Measurements from ENCODE around the gene DDX3X.
"Not testable (repeated sequence)": the region's sequence is repeated elsewhere in the genome, so short reads cannot be mapped to it uniquely, and the experiment has no call there.

Gene DDX3X

GRCh38 chrX:41371575-41371974, 37.6 kb downstream of the DDX3X start:
- DNase-seq (ENCODE audit: low read depth, low spot score) = not testable (repeated sequence)

- no peak for DNase-seq (ENCODE audit: low read depth, low spot score)
Measured at GRCh38 chrX:41373989-41374606, 40.1 kb downstream of the DDX3X start.

DNA sequence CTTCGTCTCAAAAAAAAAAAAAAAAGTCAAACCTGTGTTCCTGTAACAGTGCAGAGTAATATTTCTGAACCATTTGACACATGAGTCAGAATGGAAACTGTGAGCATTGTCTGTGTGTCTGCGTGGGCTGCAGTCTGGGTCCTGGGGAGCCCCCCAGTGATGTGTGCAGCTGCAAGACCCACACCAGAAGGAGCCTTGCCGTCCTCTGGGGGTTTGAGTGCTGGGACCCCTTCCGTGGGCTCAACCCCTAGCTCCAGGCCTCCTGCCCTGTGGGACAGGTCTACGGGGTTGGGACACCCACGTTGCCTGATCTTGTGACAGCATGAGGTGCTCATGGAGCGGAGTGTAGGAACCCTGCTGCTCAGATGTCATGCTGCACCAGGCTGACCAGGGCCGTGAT, 43.7 kb downstream of the DDX3X start:
- DNase-seq (ENCODE audit: low read depth, low spot score) = no peak

DNA sequence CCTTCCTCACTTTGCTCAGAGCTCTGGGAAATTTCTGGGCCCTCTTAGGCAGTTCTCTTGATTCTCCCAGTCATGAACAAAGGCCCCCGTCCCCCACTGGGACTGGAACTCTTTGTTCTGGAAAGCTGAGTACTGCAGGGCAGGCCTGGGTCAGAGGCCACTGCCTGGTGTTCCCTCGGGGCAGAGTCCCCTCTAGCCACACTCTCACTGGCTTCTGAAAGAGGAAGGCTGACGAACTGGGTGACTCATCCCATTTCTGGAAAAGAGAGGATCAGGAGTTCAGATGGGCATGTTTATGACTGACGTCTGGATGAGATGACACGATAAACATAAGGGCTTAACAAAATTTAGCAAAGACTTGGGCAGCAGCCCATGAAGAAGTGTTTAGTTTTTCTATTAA, 47.7 kb downstream of the DDX3X start:
- DNase-seq (ENCODE audit: low read depth, low spot score) = no peak

DNA sequence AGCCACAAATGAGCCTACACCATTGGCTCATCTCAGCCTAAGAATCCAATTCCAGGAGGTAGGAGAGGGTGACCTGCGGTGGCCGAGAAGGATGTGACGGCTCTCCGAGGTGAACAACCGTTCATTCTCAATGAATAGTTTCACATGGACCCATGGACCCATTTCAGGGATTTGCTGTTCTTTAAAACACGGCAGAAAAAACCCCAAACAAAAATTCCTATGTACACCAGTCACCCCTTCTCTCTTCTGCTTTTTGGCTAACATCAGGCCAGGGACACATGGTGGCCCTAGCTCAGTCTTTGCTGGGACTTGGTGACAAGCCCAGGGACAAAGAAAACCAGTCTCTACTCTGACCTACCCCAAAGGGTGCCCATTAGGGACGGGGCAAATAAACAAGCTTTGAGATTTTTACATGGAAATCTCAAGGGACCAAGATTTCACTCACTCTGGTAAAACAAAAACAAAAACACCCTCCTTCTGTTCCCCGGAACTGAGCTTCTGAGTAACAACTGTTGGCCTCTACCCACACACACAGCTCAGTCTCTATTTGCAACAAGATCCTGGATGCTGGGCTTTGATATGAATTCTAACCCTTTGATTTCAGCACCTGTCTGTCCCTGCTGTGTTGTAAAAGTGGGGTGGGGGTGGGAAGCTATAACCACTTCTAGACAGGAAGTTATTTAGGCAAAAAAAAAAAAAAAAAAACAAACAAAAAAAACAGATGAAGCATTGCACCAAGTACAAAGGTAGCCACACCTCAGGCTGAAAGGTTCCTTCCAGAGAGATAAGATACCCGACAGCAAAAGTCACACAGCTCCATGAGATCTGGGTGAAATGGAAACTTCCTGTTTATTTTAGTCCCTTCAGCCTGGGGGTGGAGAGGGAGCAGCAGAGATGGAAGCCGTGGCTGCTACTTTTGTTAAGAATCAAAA, 49.0 kb downstream of the DDX3X start:
- no peak for DNase-seq (ENCODE audit: low read depth, low spot score)

DNA sequence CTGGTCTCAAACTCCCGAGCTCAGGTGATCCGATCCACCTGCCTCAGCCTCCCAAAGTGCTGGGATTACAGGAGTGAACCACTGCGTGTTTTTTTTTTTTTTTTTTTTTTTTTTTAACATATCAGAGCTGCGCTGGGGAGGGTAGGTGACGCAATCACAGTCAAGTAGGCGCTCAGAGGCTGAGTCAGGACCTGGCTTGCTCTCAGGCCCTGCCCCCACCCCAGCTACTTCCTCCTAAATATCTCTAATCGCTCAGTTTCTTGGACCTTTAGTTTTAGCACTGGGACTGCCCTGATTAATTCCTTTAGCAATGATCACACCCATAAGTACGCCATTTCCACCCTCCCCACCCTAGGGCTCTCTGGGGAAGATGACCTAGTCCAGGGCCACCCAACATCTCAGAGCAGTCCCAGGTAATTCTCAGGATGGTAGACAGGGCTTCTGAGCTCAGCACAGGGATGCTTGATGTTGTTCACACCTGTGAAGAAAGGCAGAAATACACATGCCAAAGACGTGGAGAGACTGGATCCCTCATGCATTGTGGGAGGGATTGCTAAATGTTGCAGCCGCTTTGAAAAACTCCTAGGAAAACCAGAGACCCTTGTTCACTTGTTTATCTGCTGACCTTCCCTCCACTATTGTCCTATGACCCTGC, 50.2 kb downstream of the DDX3X start:
- no peak for DNase-seq (ENCODE audit: low read depth, low spot score)

- no peak for DNase-seq (ENCODE audit: low read depth, low spot score)
Measured at GRCh38 chrX:41386222-41386990, 52.4 kb downstream of the DDX3X start.

DNA sequence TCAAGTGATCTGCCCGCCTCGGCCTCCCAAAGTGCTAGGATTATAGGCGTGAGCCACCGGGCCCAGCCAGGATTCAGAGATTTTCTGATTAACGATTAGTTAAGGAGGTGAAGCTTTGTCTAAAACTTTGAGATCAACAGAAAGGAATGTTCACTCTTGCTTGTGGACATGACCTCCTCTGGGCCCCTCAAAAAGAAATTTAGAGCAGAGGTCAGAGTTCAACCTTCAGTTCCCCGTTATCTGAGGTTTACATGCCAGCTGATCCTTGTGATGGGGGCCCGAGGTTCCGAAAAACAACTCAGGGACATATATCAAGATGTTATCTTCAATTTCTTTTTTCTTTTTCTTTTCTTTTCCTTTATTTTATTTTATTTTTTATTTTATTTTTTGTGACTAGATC, 54.6 kb downstream of the DDX3X start:
- no peak for DNase-seq (ENCODE audit: low read depth, low spot score)

DNA sequence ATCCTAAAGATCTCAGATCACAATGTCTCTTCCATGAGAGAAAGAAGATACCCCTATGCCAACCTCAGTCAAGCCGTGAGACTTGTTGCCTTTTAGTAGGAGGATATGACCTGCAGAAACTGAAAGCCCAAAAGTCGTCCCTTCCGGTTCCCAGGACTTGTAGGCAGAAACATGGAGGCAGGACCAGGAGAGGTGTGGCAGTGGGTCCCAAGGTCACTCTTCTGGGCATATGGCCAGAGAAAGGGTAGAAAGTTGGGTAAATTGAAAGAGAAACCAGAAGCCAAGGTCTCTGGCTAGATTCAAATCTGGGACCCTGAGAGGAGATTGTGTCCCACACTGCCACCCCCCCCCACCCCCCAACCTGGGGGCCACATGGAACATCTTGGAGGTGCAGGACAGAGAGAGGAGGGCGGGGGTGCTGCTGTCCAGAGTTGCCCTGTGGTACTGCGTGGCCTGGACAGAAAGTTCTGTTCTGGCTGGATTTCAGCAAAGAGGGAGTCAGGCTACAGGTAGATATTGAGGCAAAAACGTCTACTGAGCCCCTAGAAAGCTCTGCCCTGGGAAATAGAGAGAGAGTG, 55.4 kb downstream of the DDX3X start:
- no peak for DNase-seq (ENCODE audit: low read depth, low spot score)

GRCh38 chrX:41390576-41390975, 56.6 kb downstream of the DDX3X start:
- not testable (repeated sequence) for DNase-seq (ENCODE audit: low read depth, low spot score)

- DNase-seq (ENCODE audit: low read depth, low spot score) = no peak
Measured at GRCh38 chrX:41391606-41392005, 57.6 kb downstream of the DDX3X start.

GRCh38 chrX:41394293-41394692, 60.3 kb downstream of the DDX3X start:
- no peak for DNase-seq (ENCODE audit: low read depth, low spot score)

- no peak for DNase-seq (ENCODE audit: low read depth, low spot score)
Measured at GRCh38 chrX:41397219-41397618, 63.3 kb downstream of the DDX3X start.

DNA sequence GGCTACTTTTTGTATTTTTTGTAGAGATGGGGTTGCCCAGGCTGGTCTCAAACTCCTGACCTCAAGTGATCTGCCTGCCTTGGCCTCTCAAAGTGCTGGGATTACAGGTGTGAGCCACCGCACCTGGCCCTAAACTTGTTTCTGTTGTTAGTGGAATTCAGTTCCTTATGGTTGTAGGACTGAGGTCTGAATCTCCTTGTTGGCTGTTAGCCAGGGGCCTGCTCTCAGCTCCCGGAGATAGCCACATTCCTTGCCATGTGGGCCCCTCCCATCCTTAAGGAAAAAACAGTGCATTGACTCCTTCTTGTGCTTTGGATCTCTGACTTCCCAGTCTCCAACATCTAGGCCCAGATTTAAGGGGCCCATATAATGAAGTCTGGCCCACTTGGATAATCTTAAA, 63.8 kb downstream of the DDX3X start:
- no peak for DNase-seq (ENCODE audit: low read depth, low spot score)

DNA sequence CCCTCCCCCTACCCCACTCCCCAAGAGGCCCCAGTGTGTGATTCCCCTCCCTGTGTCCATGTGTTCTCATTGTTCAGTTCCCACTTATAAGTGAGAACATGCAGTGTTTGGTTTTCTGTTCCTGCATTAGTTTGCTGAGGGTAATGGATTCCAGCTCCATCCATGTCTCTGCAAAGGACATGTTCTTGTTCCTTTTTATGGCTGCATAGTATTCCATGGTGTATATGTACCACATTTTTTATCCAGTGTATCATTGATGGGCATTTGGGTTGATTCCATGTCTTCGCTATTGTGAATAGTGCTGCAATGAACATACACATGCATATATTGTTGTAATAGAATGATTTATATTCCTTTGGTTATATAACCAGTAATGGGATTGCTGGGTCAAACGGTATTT, 68.6 kb downstream of the DDX3X start:
- not testable (repeated sequence) for DNase-seq (ENCODE audit: low read depth, low spot score)

DNA sequence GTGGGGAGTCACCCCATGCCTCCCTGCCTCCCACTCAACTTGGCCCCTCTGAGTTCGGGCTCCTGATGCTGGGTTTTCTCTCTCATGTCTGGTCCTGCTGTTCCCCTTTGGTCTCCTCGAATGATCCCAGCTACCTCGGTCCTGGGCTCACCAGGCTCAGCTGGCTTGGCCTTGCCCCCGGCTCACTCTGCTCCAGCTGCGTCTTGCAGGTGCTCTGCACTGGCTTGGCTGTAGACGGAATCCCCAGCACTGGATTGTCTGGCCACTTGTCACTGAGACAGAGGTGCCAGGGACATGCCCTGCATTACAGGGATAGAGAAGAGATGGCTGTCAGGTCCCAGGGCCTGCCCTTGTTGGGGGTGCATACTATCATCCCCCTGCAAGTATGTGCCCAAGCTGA, 71.6 kb downstream of the DDX3X start:
- DNase-seq (ENCODE audit: low read depth, low spot score) = no peak

DNA sequence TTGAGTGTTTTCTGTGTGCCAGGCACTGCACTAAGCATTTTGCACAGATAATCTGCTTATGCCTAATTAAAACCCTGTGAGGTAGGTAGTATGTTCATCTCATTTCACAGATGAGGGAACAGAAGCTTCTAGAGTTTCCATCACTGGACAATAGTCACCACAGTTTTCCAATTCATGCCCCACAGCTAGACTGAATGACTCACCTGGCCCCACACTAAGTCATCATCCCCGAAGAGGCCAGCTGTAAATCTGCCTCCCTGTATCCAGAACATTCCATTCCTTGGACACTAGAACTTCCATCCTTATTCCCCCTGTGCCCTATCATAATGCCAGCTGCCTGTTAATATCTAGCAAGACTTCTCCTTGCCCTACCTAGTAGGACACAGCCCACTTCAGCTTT, 72.2 kb downstream of the DDX3X start:
- DNase-seq (ENCODE audit: low read depth, low spot score) = no peak

- no peak for DNase-seq (ENCODE audit: low read depth, low spot score)
Measured at GRCh38 chrX:41407816-41408215, 73.9 kb downstream of the DDX3X start.

DNA sequence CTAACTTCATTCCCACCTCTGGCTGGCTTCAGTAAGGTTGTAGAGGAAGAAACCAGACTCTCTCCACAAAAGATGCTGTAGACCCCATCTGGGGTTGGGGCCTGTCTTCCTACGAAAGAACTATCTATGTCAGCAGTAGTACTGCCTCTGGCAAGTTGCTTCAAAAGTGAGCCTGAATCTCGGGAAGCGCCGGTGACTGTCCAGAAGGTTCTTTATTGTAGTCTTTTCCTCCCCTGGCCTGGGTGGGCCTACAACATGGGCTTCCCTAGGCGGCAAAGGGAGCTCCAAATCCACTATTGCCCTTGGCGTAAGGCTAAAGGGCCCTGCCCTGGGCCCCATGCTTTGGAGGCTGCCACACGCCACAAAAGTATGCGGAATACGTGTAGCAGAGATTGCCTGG, 74.6 kb downstream of the DDX3X start:
- DNase-seq (ENCODE audit: low read depth, low spot score) = no peak

DNA sequence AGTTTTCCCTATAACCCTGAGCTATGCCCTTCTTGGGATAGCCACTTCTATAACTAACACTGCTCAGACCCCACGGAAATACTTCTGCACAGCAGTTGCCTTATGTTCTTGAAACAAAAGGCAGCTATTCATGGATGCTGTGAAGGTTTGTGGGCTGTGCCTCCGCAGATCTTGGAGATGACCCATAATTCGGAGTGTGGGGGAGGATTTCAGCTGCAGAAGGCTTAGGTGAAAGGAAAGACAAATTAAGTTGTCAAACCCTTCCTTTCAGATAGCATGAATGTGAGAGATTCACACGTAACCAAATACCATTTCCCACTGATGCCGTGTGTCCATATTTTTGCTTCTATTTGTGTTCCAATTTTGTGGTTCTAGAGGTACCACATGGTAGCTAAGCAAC, 75.0 kb downstream of the DDX3X start:
- DNase-seq (ENCODE audit: low read depth, low spot score) = no peak

GRCh38 chrX:41411222-41411621, 77.3 kb downstream of the DDX3X start:
- not testable (repeated sequence) for DNase-seq (ENCODE audit: low read depth, low spot score)

Data from iPS DF 19.7 (cell line).